Upper lobe of right lung (tissue), 1 donor: Measurements from ENCODE around the gene GABRB1. TPM values are rescaled to one million over a fixed set of nuclear protein-coding genes. Genes with fewer than 3 reads are reported as not detected.

Source experiments
- ATAC-seq: fragments of 200-7000 bp; cut with Tn5 transposase; one replicate; pipeline ENCODE4 v1.9.1; 2020; ENCODE audit warnings: mild to moderate bottlenecking, moderate library complexity
- DNase-seq: peaks from one replicate; pipeline ENCODE4 v3.0.0-alpha.2; 2020
- H3K27ac ChIP-seq: fragments of 200-600 bp; one replicate; pipeline ENCODE4 v1.8.0; 2022
- H3K27me3 ChIP-seq: fragments of 200-600 bp; one replicate; pipeline ENCODE4 v1.8.0; 2022; ENCODE audit warnings: mild to moderate bottlenecking
- H3K36me3 ChIP-seq: fragments of 200-600 bp; one replicate; pipeline ENCODE4 v1.8.0; 2022
- H3K4me1 ChIP-seq: fragments of 200-600 bp; one replicate; pipeline ENCODE4 v1.8.0; 2022
- H3K4me3 ChIP-seq: fragments of 200-600 bp; one replicate; pipeline ENCODE4 v1.8.0; 2022; ENCODE audit warnings: mild to moderate bottlenecking
- H3K9me3 ChIP-seq: fragments of 200-600 bp; one replicate; pipeline ENCODE4 v1.8.0; 2022
- CTCF ChIP-seq: fragments of 200-600 bp; IDR thresholded peaks from one replicate; pipeline ENCODE4 v1.8.0; 2022; ENCODE audit warnings: antibody characterized with exemption
- intact Hi-C: fragments of 100-400 bp; cut with DNase I; formaldehyde crosslinking; loops from one replicate; pipeline ENCODE4 v1.11.0; 2022
- total RNA-seq: library from RNA; stranded (reverse); fragmentation: NEBNext Ultra II Directional; extraction: Animal tissue kit (Norgen Biotek cat#: 25700); gene quantifications from one replicate; pipeline ENCODE4 v1.2.1, GENCODE V29; 2021
- donor health status: DM: no; HTN: yes; CAD: no; lungs with severe emphysema.

Gene GABRB1
- total RNA-seq, 1 donor from 2014 or later = not detected

GRCh38 chr4:47210828-47211227 is 179.5 kb downstream of the GABRB1 start:
- TF ChIP-seq CTCF = no peak
- Histone ChIP-seq H3K4me3 (no peak overlapping the region), H3K36me3 (no peaks in the 10 kb centered on the region), H3K4me1 (no peaks in the 10 kb centered on the region), H3K27me3 (no peaks in the 10 kb centered on the region), H3K27ac (no peak overlapping the region), H3K9me3 (no peaks in the 10 kb centered on the region)
- DNase-seq = no peak
- ATAC-seq = no peak
- intact Hi-C loops = no loop called here

GRCh38 chr4:47213106-47213505 is 181.7 kb downstream of the GABRB1 start:
- Histone ChIP-seq H3K9me3 (no peaks in the 10 kb centered on the region), H3K27ac (no peak overlapping the region), H3K36me3 (no peaks in the 10 kb centered on the region), H3K4me3 (no peak overlapping the region), H3K4me1 (no peaks in the 10 kb centered on the region), H3K27me3 (no peaks in the 10 kb centered on the region)
- DNase-seq (no peak), ATAC-seq (no peak)
- TF ChIP-seq CTCF = no peak
- intact Hi-C loops = no loop called here

GRCh38 chr4:47213539-47213938 is 182.2 kb downstream of the GABRB1 start:
- DNase-seq (no peak), ATAC-seq (no peak)
- TF ChIP-seq CTCF = no peak
- Histone ChIP-seq H3K27ac (no peak overlapping the region), H3K9me3 (no peaks in the 10 kb centered on the region), H3K4me1 (no peaks in the 10 kb centered on the region), H3K27me3 (no peaks in the 10 kb centered on the region), H3K4me3 (no peak overlapping the region), H3K36me3 (no peaks in the 10 kb centered on the region)
- intact Hi-C loops = no loop called here

GRCh38 chr4:47213971-47214370 is 182.6 kb downstream of the GABRB1 start:
- no peak overlapping the region for H3K4me3 ChIP-seq

GRCh38 chr4:47215759-47216158 is 184.4 kb downstream of the GABRB1 start:
- intact Hi-C loops = no loop called here
- H3K27me3 ChIP-seq = no peaks in the 10 kb centered on the region
- ATAC-seq (no peak), DNase-seq (no peak)
- H3K27ac ChIP-seq = no peak overlapping the region
- no peaks in the 10 kb centered on the region for H3K4me1 ChIP-seq
- TF ChIP-seq CTCF = no peak
- no peaks in the 10 kb centered on the region for H3K9me3 ChIP-seq
- H3K36me3 ChIP-seq = no peaks in the 10 kb centered on the region
- no peak overlapping the region for H3K4me3 ChIP-seq

More at GRCh38 chr4:47213971-47214370, 182.6 kb downstream of the GABRB1 start:
- Histone ChIP-seq H3K36me3 (no peaks in the 10 kb centered on the region), H3K27me3 (no peaks in the 10 kb centered on the region), H3K4me1 (no peaks in the 10 kb centered on the region), H3K9me3 (no peaks in the 10 kb centered on the region), H3K27ac (no peak overlapping the region)
- intact Hi-C loops = no loop called here
- no peak for TF ChIP-seq CTCF
- DNase-seq (no peak), ATAC-seq (no peak)

- intact Hi-C loops = no loop called here
- ATAC-seq = no peak
- no peak overlapping the region for H3K4me3 ChIP-seq
Observed at GRCh38 chr4:47217291-47217690, 185.9 kb downstream of the GABRB1 start.

More at GRCh38 chr4:47217291-47217690, 185.9 kb downstream of the GABRB1 start:
- Histone ChIP-seq H3K4me1 (no peaks in the 10 kb centered on the region), H3K36me3 (no peaks in the 10 kb centered on the region), H3K9me3 (no peaks in the 10 kb centered on the region), H3K27ac (no peak overlapping the region), H3K27me3 (no peaks in the 10 kb centered on the region)
- TF ChIP-seq CTCF = no peak
- no peak for DNase-seq
